Coronary artery (tissue), 2 donors: ENCODE data around the gene IFT74.
"Not testable (repeated sequence)": the region's sequence is repeated elsewhere in the genome, so short reads cannot be mapped to it uniquely, and the experiment has no call there.

Experiments
- DNase-seq: peaks from one replicate; pipeline ENCODE4 v3.0.0-alpha.2; 2017; ENCODE audit warnings: low spot score
- H3K27ac ChIP-seq, 2 donors: fragments of 200-600 bp; sonication (generic); one replicate each; pipeline ENCODE4 v1.5.1; 2016 to 2019
- H3K4me3 ChIP-seq: fragments of 200-600 bp; sonication (generic); 2 replicates; pipeline ENCODE4 v1.5.1; 2016; ENCODE audit warnings: mild to moderate bottlenecking, moderate library complexity
- TF ChIP-seq, protein P1 (sequence below): fragments of 200-600 bp; sonication (generic); IDR thresholded peaks from one replicate; pipeline ENCODE4 v1.5.1; 2019; ENCODE audit warnings: antibody characterized with exemption

IFT74 gene

GRCh38 chr9:27089706-27090105 is 133.5 kb downstream of the IFT74 start:
- Histone ChIP-seq H3K27ac (no peak overlapping the region), H3K4me3 (no peak overlapping the region)
- TF ChIP-seq, protein P1, sequence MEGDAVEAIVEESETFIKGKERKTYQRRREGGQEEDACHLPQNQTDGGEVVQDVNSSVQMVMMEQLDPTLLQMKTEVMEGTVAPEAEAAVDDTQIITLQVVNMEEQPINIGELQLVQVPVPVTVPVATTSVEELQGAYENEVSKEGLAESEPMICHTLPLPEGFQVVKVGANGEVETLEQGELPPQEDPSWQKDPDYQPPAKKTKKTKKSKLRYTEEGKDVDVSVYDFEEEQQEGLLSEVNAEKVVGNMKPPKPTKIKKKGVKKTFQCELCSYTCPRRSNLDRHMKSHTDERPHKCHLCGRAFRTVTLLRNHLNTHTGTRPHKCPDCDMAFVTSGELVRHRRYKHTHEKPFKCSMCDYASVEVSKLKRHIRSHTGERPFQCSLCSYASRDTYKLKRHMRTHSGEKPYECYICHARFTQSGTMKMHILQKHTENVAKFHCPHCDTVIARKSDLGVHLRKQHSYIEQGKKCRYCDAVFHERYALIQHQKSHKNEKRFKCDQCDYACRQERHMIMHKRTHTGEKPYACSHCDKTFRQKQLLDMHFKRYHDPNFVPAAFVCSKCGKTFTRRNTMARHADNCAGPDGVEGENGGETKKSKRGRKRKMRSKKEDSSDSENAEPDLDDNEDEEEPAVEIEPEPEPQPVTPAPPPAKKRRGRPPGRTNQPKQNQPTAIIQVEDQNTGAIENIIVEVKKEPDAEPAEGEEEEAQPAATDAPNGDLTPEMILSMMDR = no peak
- no peak for DNase-seq

GRCh38 chr9:27090231-27090630 is 134.0 kb downstream of the IFT74 start:
- Histone ChIP-seq H3K4me3 (no peak overlapping the region), H3K27ac (no peak overlapping the region)
- TF ChIP-seq, protein P1 = no peak
- no peak for DNase-seq

DNA sequence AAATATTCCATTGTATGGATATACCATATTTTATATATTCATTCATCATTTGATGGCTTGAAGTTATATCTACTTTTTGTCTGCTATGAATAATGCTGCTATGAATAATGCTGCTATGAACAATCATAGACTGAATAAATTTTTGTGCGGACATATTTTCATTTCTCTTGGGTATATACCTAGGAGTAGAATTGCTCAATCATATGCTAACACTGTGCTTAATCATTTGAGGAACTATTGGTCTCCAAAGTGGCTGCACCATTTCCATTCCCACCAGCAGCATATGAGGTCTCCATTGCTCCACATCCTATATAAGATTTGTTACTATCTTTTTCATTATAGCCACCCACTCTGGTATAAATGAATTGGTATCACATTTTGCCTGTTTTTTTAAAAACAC is 134.5 kb downstream of the IFT74 start:
- H3K27ac ChIP-seq = no peak overlapping the region
- DNase-seq = no peak
- TF ChIP-seq, protein P1 = no peak
- no peak overlapping the region for H3K4me3 ChIP-seq

- H3K4me3 ChIP-seq, DNase-seq, H3K27ac ChIP-seq: not testable (repeated sequence)
These were observed 136.3 kb downstream of the IFT74 start for GRCh38 chr9:27092496-27092895.

DNA sequence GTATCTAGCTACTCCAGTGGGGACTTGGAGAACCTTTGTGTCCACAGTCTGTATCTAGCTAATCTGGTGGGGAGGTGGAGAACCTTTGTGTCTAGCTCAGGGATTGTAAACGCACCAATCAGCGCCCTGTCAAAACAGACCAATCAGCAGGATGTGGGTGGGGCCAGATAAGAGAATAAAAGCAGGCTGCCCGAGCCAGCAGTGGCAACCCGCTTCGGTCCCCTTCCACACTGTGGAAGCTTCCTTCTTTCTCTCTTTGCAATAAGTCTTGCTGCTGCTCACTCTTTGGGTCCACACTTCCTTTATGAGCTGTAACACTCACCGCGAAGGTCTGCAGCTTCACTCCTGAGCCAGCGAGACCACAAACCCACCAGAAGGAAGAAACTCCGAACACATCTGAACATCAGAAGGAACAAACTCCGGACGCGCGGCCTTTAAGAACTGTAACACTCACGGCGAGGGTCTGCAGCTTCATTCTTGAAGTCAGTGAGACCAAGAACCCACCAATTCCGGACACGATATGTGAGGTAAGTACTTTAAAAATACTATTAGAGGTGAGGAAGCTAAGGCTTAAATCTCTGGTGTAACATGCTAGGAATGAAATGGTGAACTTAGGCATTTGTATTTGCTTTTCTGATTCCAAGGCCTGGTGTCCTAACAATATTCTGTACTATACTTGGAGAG is 137.3 kb downstream of the IFT74 start:
- DNase-seq, H3K27ac ChIP-seq, H3K4me3 ChIP-seq: not testable (repeated sequence)

- TF ChIP-seq, protein P1 = no peak
- H3K4me3 ChIP-seq = no peak overlapping the region
- no peak overlapping the region for H3K27ac ChIP-seq
- DNase-seq = no peak
These were observed 138.6 kb downstream of the IFT74 start for GRCh38 chr9:27094640-27095298.

DNA sequence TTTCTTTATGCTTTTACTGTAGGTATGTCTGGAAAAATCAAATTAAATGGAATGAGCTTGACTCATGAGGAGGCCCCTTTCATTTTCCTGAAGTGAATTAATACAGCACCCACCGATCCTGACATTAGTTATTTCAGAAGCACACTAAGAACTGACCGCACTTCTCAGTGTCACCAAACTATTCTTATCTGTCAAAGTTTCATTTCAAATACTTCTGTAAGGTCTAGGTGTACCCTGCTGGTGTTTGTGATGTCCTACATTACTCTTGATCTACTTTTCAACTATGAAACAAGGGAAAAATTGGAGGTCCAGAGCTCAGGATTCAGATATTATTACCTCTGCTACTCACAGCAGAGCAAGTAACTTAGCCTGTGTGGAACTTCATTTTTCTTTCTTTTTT is 151.0 kb downstream of the IFT74 start:
- H3K27ac ChIP-seq = no peak overlapping the region
- no peak overlapping the region for H3K4me3 ChIP-seq
- DNase-seq = no peak
- TF ChIP-seq, protein P1 = no peak

- Histone ChIP-seq H3K27ac (peak within 1 kb of the TSS in 1 of 2 donors; percentile 25), H3K4me3 (peak within 1 kb of the TSS; percentile 51)
- TF ChIP-seq, protein P1 = no peak
- no peak for DNase-seq
These were observed 152.8 kb downstream of the IFT74 start, which contains the start of gene TEK for GRCh38 chr9:27108981-27109541. TEK (plus strand) TSS chr9:27109225; CDS start chr9:27109591, 366 bp downstream.
